Panc1 (cell line): ENCODE results near the gene SEMA3G.

Source experiments
- POLR2AphosphoS5 ChIP-seq: IDR thresholded peaks from 2 replicates; pipeline ENCODE4 v1.6.1; 2012; ENCODE audit warnings: mild to moderate bottlenecking, low read depth, low read length, moderate library complexity
- SIN3A ChIP-seq: IDR thresholded peaks from 2 replicates; pipeline ENCODE4 v1.6.1; 2012; ENCODE audit warnings: low read depth, mild to moderate bottlenecking, low read length, moderate library complexity, borderline replicate concordance; ENCODE audit not compliant: insufficient read depth
- TF ChIP-seq, protein P1 (sequence below): fragments of 450-650 bp; IDR thresholded peaks from 2 replicates; pipeline ENCODE4 v1.5.1; 2017; ENCODE audit warnings: mild to moderate bottlenecking

- TF ChIP-seq, protein P1, sequence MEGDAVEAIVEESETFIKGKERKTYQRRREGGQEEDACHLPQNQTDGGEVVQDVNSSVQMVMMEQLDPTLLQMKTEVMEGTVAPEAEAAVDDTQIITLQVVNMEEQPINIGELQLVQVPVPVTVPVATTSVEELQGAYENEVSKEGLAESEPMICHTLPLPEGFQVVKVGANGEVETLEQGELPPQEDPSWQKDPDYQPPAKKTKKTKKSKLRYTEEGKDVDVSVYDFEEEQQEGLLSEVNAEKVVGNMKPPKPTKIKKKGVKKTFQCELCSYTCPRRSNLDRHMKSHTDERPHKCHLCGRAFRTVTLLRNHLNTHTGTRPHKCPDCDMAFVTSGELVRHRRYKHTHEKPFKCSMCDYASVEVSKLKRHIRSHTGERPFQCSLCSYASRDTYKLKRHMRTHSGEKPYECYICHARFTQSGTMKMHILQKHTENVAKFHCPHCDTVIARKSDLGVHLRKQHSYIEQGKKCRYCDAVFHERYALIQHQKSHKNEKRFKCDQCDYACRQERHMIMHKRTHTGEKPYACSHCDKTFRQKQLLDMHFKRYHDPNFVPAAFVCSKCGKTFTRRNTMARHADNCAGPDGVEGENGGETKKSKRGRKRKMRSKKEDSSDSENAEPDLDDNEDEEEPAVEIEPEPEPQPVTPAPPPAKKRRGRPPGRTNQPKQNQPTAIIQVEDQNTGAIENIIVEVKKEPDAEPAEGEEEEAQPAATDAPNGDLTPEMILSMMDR: no peak
- TF ChIP-seq POLR2AphosphoS5: no peak
- no peak for TF ChIP-seq SIN3A
Measured at GRCh38 chr3:52456800-52457183, 11.9 kb upstream of the SEMA3G start.
